Tibial nerve (tissue), 4 donors: ENCODE data around the gene MLLT6. TPM values are rescaled to one million over a fixed set of nuclear protein-coding genes. Genes with fewer than 3 reads are reported as not detected.

ENCODE experiments used
- DNase-seq, 2 donors: peaks; one replicate each; pipeline ENCODE4 v3.0.0-alpha.2; 2019; ENCODE audit warnings: low spot score in 2 of 2
- H3K27ac ChIP-seq, 4 donors: fragments of 200-600 bp; sonication (generic) in 3 of 4; one replicate each; pipeline ENCODE4 v1.5.1; 2017 to 2019; ENCODE audit warnings: mild to moderate bottlenecking in 1 of 4
- H3K27me3 ChIP-seq, 2 donors: fragments of 200-600 bp; sonication (generic) in 1 of 2; one replicate each; pipeline versions ENCODE4 v1.5.1 to v1.6.0; 2017 to 2019
- H3K36me3 ChIP-seq, 3 donors: fragments of 200-600 bp; sonication (generic); one replicate each; pipeline ENCODE4 v1.5.1; 2018 to 2019
- H3K4me1 ChIP-seq, 4 donors: fragments of 200-600 bp; sonication (generic) in 3 of 4; one replicate each; pipeline ENCODE4 v1.5.1; 2017 to 2019
- H3K4me3 ChIP-seq, 4 donors: fragments of 200-600 bp; sonication (generic) in 3 of 4; one replicate each; pipeline ENCODE4 v1.5.1; 2017 to 2019; ENCODE audit warnings: mild to moderate bottlenecking in 1 of 4, moderate library complexity in 1 of 4
- H3K9me3 ChIP-seq, 4 donors: fragments of 200-600 bp; sonication (generic) in 3 of 4; one replicate each; pipeline ENCODE4 v1.5.1; 2017 to 2019
- CTCF ChIP-seq, 5 experiments: fragments of 200-600 bp in 3 of 5; fragments of 450-650 bp in 2 of 5; sonication (generic) in 3 of 5; IDR thresholded peaks; one replicate each; pipeline ENCODE4 v1.5.1; 2016 to 2019; ENCODE audit warnings: antibody characterized with exemption in 5 of 5, mild to moderate bottlenecking in 3 of 5, moderate library complexity in 2 of 5
- EP300 ChIP-seq, 2 donors: sonication (generic); formaldehyde crosslinking; IDR thresholded peaks; one replicate each; pipeline ENCODE4 v1.6.1; 2017; ENCODE audit warnings: antibody characterized with exemption in 2 of 2, mild to moderate bottlenecking in 1 of 2
- POLR2A ChIP-seq, 2 donors: fragments of 450-650 bp; IDR thresholded peaks; one replicate each; pipeline ENCODE4 v1.6.1; 2017; ENCODE audit warnings: antibody characterized with exemption in 2 of 2, mild to moderate bottlenecking in 2 of 2, moderate library complexity in 2 of 2
- WGBS, 2 donors: methylation state at CpG; one replicate each; pipeline ENCODE4 v1.1.5; 2018; 5-methylcytosine and 5-hydroxymethylcytosine counted together
- total RNA-seq, 4 donors: library from RNA; depleted of rRNA; stranded (reverse); fragments of >200 nt; gene quantifications; one replicate each; pipeline ENCODE4 v1.1.0, GENCODE V29; 2016

MLLT6 gene
- total RNA-seq, 4 donors from 2014 or later = 83.9 to 185 (median 116) TPM

- Histone ChIP-seq H3K9me3 (no peaks in the 10 kb centered on the region), H3K27ac (peak overlapping the region in 3 of 4 donors; percentile 21 to 89 (median 55)), H3K36me3 (peaks cover 0 to 68% (median 3%) of the 10 kb centered on the region in 3 donors), H3K4me1 (peaks cover 0 to 62% (median 27%) of the 10 kb centered on the region in 4 donors), H3K4me3 (no peak overlapping the region), H3K27me3 (no peaks in the 10 kb centered on the region)
- 58 to 63% methylated on average over 15 of the region's 15 CpGs for WGBS, 2 donors
- no peak for DNase-seq
- TF ChIP-seq CTCF (IDR thresholded peaks at IDR 0.05) = no peak
- no peak for TF ChIP-seq EP300 (IDR thresholded peaks at IDR 0.05)
- TF ChIP-seq POLR2A (IDR thresholded peaks at IDR 0.05) = no peak
Observed at GRCh38 chr17:38733982-38734973, 29.2 kb downstream of the MLLT6 start.

- H3K27ac ChIP-seq = peak overlapping the region in 3 of 4 donors; percentile 32 to 55 (median 40)
Observed at GRCh38 chr17:38735161-38735997, 30.3 kb downstream of the MLLT6 start.

DNA sequence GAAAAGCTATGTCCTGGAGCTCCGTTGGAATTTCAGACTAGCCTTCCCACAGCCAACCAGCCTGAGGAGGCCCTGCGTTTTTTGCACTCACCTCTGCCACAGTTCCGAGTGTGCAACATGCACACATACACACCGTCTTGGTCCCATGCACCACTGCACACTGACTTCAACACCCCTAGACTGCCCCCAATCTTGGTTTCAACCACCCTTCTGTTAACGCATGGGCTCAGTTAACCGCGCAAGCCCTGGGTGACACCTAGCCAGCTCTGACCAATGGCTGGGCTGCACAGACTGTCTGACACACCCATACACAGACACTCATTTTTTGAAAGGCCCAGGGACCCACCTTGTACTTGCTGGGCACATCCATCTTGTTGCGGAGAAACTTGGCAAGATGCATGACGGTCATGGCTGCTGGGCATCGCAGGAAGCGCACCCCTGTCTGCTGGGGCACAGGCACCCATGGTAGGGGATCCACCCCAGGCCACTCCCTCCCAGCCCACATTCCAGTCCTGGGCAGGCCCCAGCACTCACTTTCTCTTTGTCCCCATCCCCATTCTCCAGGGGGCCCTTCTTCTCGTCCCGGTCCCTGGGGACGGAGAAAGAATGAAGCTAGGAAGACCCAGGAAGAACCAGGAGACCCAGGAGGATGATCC lies 33.1 kb downstream of the MLLT6 start:
- Histone ChIP-seq H3K4me1 (peaks cover 0 to 58% (median 24%) of the 10 kb centered on the region in 4 donors), H3K27ac (no peak overlapping the region), H3K36me3 (peaks cover 0 to 64% (median 3%) of the 10 kb centered on the region in 3 donors), H3K27me3 (no peaks in the 10 kb centered on the region), H3K9me3 (no peaks in the 10 kb centered on the region), H3K4me3 (no peak overlapping the region)
- TF ChIP-seq POLR2A (IDR thresholded peaks at IDR 0.05) (no peak), EP300 (IDR thresholded peaks at IDR 0.05) (no peak), CTCF (IDR thresholded peaks at IDR 0.05) (no peak)
- DNase-seq = no peak
- 86 to 89% methylated on average over 14 of the region's 14 CpGs for WGBS, 2 donors

More at GRCh38 chr17:38735161-38735997, 30.3 kb downstream of the MLLT6 start:
- Histone ChIP-seq H3K36me3 (peaks cover 0 to 77% (median 3%) of the 10 kb centered on the region in 3 donors), H3K4me3 (no peak overlapping the region), H3K27me3 (no peaks in the 10 kb centered on the region), H3K4me1 (peaks cover 0 to 57% (median 22%) of the 10 kb centered on the region in 4 donors), H3K9me3 (no peaks in the 10 kb centered on the region)
- 37 to 40% methylated on average over 23 of the region's 23 CpGs for WGBS, 2 donors
- peak in 1 of 2 donors; percentile 56 for DNase-seq
- TF ChIP-seq EP300 (IDR thresholded peaks at IDR 0.05) = no peak
- TF ChIP-seq POLR2A (IDR thresholded peaks at IDR 0.05) = no peak
- TF ChIP-seq CTCF (IDR thresholded peaks at IDR 0.05) = peak; percentile 93 to 97 (median 95)

DNA sequence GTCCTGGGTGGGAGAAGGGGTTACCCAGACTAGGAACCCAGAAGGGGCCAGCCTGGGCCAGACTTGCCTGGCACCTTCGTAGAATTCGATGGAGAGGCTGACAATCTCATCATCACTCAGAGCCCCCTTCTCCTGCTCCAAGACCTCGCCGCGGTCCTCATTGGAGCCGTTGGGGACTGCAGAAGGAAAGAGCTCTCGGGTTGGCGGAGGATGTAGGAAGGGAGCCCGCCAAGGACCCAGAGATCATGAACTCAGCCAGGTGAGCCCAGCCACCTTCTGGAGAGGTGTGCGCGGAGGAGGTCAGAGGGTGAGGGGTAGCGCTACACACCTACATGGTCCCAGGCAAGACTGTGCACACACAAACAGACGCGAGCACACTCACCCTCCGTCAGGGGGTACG lies 33.6 kb downstream of the MLLT6 start:
- peaks cover 0 to 58% (median 3%) of the 10 kb centered on the region in 3 donors for H3K36me3 ChIP-seq
- peaks cover 0 to 58% (median 23%) of the 10 kb centered on the region in 4 donors for H3K4me1 ChIP-seq
- no peak for TF ChIP-seq EP300 (IDR thresholded peaks at IDR 0.05)
- no peak for TF ChIP-seq CTCF (IDR thresholded peaks at IDR 0.05)
- no peak for TF ChIP-seq POLR2A (IDR thresholded peaks at IDR 0.05)
- no peaks in the 10 kb centered on the region for H3K9me3 ChIP-seq
- DNase-seq = no peak
- WGBS, 2 donors = 93 to 97% methylated on average over 16 of the region's 16 CpGs
- H3K4me3 ChIP-seq = no peak overlapping the region
- H3K27me3 ChIP-seq = no peaks in the 10 kb centered on the region
- H3K27ac ChIP-seq = no peak overlapping the region
